Esophagus muscularis mucosa (tissue), 4 donors: ENCODE data around the gene ARHGEF37. TPM values are rescaled to one million over a fixed set of nuclear protein-coding genes. Genes with fewer than 3 reads are reported as not detected.
"Not testable (repeated sequence)": the region's sequence is repeated elsewhere in the genome, so short reads cannot be mapped to it uniquely, and the experiment has no call there.

Experiments used
- DNase-seq: peaks from one replicate; pipeline ENCODE4 v3.0.0-alpha.2; 2017; ENCODE audit errors: extremely low spot score
- H3K27ac ChIP-seq, 4 donors: fragments of 200-600 bp; sonication (generic); replicated peaks in 1 of 4; 1 replicate in 3 of 4; 2 replicates in 1 of 4; pipeline ENCODE4 v1.5.1; 2016 to 2019; ENCODE audit warnings: mild to moderate bottlenecking in 1 of 4
- H3K27me3 ChIP-seq, 4 donors: fragments of 200-600 bp; sonication (generic); one replicate each; pipeline versions ENCODE4 v1.5.1 to v1.6.0; 2016 to 2019
- H3K36me3 ChIP-seq, 4 donors: fragments of 200-600 bp; sonication (generic); one replicate each; pipeline ENCODE4 v1.5.1; 2016 to 2019
- H3K4me1 ChIP-seq, 4 donors: fragments of 200-600 bp; sonication (generic); one replicate each; pipeline ENCODE4 v1.5.1; 2016 to 2019
- H3K4me3 ChIP-seq, 4 donors: fragments of 200-600 bp; sonication (generic); 1 replicate in 2 of 4; 2 replicates in 2 of 4; pipeline ENCODE4 v1.5.1; 2016 to 2019; ENCODE audit warnings: mild to moderate bottlenecking in 4 of 4, moderate library complexity in 1 of 4
- H3K9me3 ChIP-seq, 4 donors: fragments of 200-600 bp; sonication (generic); 1 replicate in 3 of 4; 2 replicates in 1 of 4; pipeline ENCODE4 v1.5.1; 2016 to 2019
- EP300 ChIP-seq: sonication (generic); formaldehyde crosslinking; IDR thresholded peaks from one replicate; pipeline ENCODE4 v1.6.1; 2017; ENCODE audit warnings: antibody characterized with exemption
- POLR2A ChIP-seq: fragments of 450-650 bp; IDR thresholded peaks from one replicate; pipeline ENCODE4 v1.6.1; 2017; ENCODE audit warnings: antibody characterized with exemption, moderate library complexity, mild to moderate bottlenecking, low read depth
- POLR2AphosphoS5 ChIP-seq, 2 donors: sonication (generic); formaldehyde crosslinking; IDR thresholded peaks; one replicate each; pipeline ENCODE4 v1.6.1; 2017; ENCODE audit warnings: antibody characterized with exemption in 2 of 2
- WGBS: methylation state at CpG from one replicate; pipeline ENCODE4 v1.1.5; 2018; 5-methylcytosine and 5-hydroxymethylcytosine counted together
- intact Hi-C: fragments of 100-400 bp; cut with DNase I; formaldehyde crosslinking; loops from one replicate; pipeline ENCODE4 v1.15.1; 2023
- total RNA-seq, 4 donors: library from RNA; depleted of rRNA; stranded (reverse); fragments of >200 nt; gene quantifications; one replicate each; pipeline versions ENCODE4 v1.1.0 to v1.2.1, GENCODE V29; 2016
- TF ChIP-seq, protein P1 (sequence below), 3 experiments: fragments of 200-600 bp in 2 of 3; fragments of 450-650 bp in 1 of 3; sonication (generic) in 2 of 3; IDR thresholded peaks; one replicate each; pipeline ENCODE4 v1.5.1; 2017 to 2019; ENCODE audit warnings: antibody characterized with exemption in 3 of 3, mild to moderate bottlenecking in 2 of 3, moderate library complexity in 1 of 3

ARHGEF37 gene
- total RNA-seq, 4 donors from 2014 or later = 11.9 to 22.0 (median 19.5) TPM

DNA sequence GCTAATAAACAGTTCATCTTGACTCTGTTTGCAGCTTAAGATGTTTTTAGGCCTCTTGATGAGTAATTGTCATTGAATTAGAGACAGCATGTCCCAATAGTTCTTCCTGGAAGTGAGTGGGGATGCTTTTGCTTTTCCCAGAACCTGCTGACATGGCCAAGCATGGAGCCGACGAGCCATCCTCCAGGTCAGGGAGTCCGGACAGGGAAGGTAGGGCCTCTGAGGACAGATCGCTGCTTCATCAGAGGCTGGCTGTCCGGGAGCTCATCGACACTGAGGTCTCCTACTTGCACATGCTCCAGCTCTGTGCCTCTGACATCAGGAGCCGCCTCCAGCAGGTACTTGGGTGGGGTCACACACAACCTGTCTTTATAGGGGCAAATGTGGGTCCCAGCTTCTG, 16.3 kb downstream of the ARHGEF37 start:
- H3K27ac ChIP-seq = peak overlapping the region in 2 of 4 donors; percentile 44 to 68
- intact Hi-C loops = loop anchor here (10.0 kb wide), 1 partner anchor 787 kb away; no protein-coding TSS in a partner anchor
- WGBS = 97% methylated on average over 3 of the region's 7 CpGs

DNA sequence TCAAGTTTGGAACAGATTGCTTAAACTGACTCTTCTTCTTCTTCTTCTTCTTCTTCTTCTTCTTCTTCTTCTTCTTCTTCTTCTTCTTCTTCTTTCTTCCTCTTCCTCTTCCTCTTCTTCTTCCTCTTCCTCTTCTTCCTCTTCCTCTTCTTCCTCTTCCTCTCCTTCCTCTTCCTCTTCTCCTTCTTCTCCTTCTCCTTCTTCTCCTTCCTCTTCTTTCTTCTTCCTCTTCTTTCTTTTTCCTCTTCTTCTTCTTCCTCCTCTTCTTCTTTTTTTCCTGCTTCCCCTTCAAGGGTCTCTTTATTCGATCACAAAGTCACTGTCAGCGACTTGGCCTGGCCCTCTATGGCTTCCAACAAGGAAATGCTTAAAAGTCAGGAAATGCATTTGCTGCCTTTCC, 16.9 kb downstream of the ARHGEF37 start:
- H3K27me3 ChIP-seq, H3K27ac ChIP-seq, H3K9me3 ChIP-seq, DNase-seq, H3K4me3 ChIP-seq: not testable (repeated sequence)
- peaks cover 5 to 42% (median 30%) of the 10 kb centered on the region in 4 donors for H3K36me3 ChIP-seq
- intact Hi-C loops = loop anchor here (10.0 kb wide), 1 partner anchor 787 kb away; no protein-coding TSS in a partner anchor
- peaks cover 20 to 35% (median 34%) of the 10 kb centered on the region in 4 donors for H3K4me1 ChIP-seq
- WGBS = 85% methylated on average over 2 of the region's 2 CpGs

More for the DNA sequence above, 16.3 kb downstream of the ARHGEF37 start:
- H3K4me1 ChIP-seq = peaks cover 20 to 35% (median 34%) of the 10 kb centered on the region in 4 donors
- peaks cover 0 to 36% (median 26%) of the 10 kb centered on the region in 4 donors for H3K36me3 ChIP-seq
- H3K9me3 ChIP-seq = no peaks in the 10 kb centered on the region
- no peak for TF ChIP-seq POLR2AphosphoS5 (IDR thresholded peaks at IDR 0.05)
- TF ChIP-seq, protein P1, sequence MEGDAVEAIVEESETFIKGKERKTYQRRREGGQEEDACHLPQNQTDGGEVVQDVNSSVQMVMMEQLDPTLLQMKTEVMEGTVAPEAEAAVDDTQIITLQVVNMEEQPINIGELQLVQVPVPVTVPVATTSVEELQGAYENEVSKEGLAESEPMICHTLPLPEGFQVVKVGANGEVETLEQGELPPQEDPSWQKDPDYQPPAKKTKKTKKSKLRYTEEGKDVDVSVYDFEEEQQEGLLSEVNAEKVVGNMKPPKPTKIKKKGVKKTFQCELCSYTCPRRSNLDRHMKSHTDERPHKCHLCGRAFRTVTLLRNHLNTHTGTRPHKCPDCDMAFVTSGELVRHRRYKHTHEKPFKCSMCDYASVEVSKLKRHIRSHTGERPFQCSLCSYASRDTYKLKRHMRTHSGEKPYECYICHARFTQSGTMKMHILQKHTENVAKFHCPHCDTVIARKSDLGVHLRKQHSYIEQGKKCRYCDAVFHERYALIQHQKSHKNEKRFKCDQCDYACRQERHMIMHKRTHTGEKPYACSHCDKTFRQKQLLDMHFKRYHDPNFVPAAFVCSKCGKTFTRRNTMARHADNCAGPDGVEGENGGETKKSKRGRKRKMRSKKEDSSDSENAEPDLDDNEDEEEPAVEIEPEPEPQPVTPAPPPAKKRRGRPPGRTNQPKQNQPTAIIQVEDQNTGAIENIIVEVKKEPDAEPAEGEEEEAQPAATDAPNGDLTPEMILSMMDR (IDR thresholded peaks at IDR 0.05) = no peak
- TF ChIP-seq POLR2A = no peak
- TF ChIP-seq EP300 = no peak
- no peaks in the 10 kb centered on the region for H3K27me3 ChIP-seq
- H3K4me3 ChIP-seq = no peak overlapping the region
- DNase-seq = no peak

DNA sequence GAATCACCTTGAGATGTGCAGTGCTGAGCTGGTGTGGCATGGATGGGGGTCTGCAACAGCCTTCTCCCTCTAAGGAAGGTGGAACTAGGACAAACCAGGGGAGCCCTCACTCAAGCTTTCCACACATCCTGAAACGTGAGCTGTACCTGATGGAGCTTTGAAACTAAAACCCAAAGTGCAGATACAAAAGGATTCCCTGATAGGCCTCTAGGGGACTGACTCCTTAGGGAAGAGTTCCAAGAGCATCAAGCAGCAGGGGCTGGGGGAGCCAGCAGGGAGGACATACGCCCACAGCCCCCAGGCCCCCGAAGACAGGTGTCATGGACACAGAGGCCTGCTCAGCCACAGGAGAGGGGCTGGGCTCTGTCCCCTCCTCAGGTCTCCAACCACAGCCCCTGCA, 17.7 kb downstream of the ARHGEF37 start:
- Histone ChIP-seq H3K4me1 (peaks cover 20 to 35% (median 31%) of the 10 kb centered on the region in 4 donors), H3K4me3 (no peak overlapping the region), H3K27me3 (no peaks in the 10 kb centered on the region), H3K9me3 (no peaks in the 10 kb centered on the region), H3K27ac (no peak overlapping the region), H3K36me3 (peaks cover 12 to 49% (median 37%) of the 10 kb centered on the region in 4 donors)
- TF ChIP-seq EP300 (no peak), POLR2A (no peak), POLR2AphosphoS5 (IDR thresholded peaks at IDR 0.05) (no peak)
- TF ChIP-seq, protein P1 (IDR thresholded peaks at IDR 0.05) = no peak
- intact Hi-C loops = loop anchor here (10.0 kb wide), 1 partner anchor 786 kb away; no protein-coding TSS in a partner anchor
- no peak for DNase-seq
- 83% methylated on average over 2 of the region's 3 CpGs for WGBS

DNA sequence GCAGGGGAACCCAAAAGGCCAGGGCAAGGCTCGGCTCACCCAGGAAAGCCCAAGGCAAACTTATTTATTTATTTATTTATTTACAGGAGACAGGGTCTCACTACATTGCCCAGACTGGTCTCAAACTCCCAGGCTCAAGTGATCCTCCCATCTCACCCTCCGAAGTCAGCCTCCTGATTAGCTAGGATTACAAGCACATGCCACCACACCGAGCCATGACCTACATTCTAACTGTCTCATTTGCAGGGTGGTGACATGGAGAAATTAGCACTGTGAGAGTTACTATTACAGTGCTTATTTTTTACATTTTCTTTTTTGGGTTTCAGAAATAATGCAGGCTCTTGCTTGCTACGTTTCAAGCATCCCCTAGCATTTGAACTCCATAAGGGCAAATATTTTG, 18.1 kb downstream of the ARHGEF37 start:
- Histone ChIP-seq H3K9me3 (no peaks in the 10 kb centered on the region), H3K27me3 (no peaks in the 10 kb centered on the region), H3K4me1 (peaks cover 20 to 31% (median 27%) of the 10 kb centered on the region in 4 donors), H3K27ac (no peak overlapping the region), H3K36me3 (peaks cover 14 to 53% (median 40%) of the 10 kb centered on the region in 4 donors), H3K4me3 (no peak overlapping the region)
- TF ChIP-seq POLR2AphosphoS5 (IDR thresholded peaks at IDR 0.05) (no peak), EP300 (no peak), POLR2A (no peak)
- TF ChIP-seq, protein P1 (IDR thresholded peaks at IDR 0.05) = no peak
- intact Hi-C loops = loop anchor here (10.0 kb wide), 1 partner anchor 785 kb away; no protein-coding TSS in a partner anchor
- WGBS = 91% methylated on average over 4 of the region's 4 CpGs
- DNase-seq = no peak

DNA sequence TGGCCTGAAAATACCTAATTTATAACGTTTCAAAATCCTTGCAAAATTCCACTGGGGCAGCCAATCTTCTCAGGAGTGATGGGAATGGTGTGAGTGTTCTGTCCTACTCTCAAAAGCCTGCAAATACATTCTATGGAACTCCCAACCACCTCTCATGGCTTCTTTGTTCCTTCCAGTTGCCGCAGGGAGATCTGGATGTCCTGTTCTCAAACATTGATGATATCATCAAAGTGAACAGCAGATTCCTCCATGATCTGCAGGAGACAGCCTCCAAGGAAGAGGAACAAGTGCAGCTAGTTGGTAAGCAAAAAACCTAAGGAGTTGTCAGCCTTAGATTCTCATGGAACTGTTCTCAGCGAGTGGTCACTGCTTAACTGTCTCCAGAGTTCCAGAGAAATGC, 19.6 kb downstream of the ARHGEF37 start:
- H3K4me3 ChIP-seq = no peak overlapping the region
- TF ChIP-seq EP300 (no peak), POLR2A (no peak), POLR2AphosphoS5 (IDR thresholded peaks at IDR 0.05) (no peak)
- TF ChIP-seq, protein P1 (IDR thresholded peaks at IDR 0.05) = no peak
- H3K36me3 ChIP-seq = peaks cover 14 to 64% (median 45%) of the 10 kb centered on the region in 4 donors
- H3K9me3 ChIP-seq = no peaks in the 10 kb centered on the region
- WGBS = 90% methylated on average over 3 of the region's 3 CpGs
- H3K27me3 ChIP-seq = no peaks in the 10 kb centered on the region
- DNase-seq = no peak
- H3K27ac ChIP-seq = no peak overlapping the region
- peaks cover 14 to 23% (median 19%) of the 10 kb centered on the region in 4 donors for H3K4me1 ChIP-seq
- intact Hi-C loops = no loop called here
